ENCODE results near the gene LRP4.

LRP4 gene

GRCh38 chr11:46826310-46827044, 91.9 kb downstream of the LRP4 start:
- peak; percentile 48 for DNase-seq
- no peaks in the 10 kb centered on the region for H3K36me3 ChIP-seq (replicated peaks; ENCODE audit: insufficient read depth, low read length)
- H2AFZ ChIP-seq (ENCODE audit: low read length) = no peak overlapping the region
- peak overlapping the region; percentile 73 for H3K4me2 ChIP-seq (ENCODE audit: low read depth, low read length)
- no peaks in the 10 kb centered on the region for H3F3A ChIP-seq (ENCODE audit: insufficient read depth, low read length)
- peaks cover 98% of the 10 kb centered on the region for H3K79me2 ChIP-seq (ENCODE audit: low read length)
- peaks cover 24% of the 10 kb centered on the region; the same call in 1 of the 2 replicates for H4K20me1 ChIP-seq (ENCODE audit: insufficient read depth, low read length)
- no peaks in the 10 kb centered on the region for H3K9me2 ChIP-seq (replicated peaks; ENCODE audit: insufficient read depth, low read length)
- no peaks in the 10 kb centered on the region for H3K9me3 ChIP-seq (replicated peaks; ENCODE audit: insufficient read depth, low read length)
- no peaks in the 10 kb centered on the region for H3K27me3 ChIP-seq (replicated peaks; ENCODE audit: insufficient read depth, low read length)
- TF ChIP-seq EZH2 (optimal IDR thresholded peaks at IDR 0.05; ENCODE audit: low read depth, low read length) (no peak), CTCF (IDR thresholded peaks at IDR 0.05; ENCODE audit: low read length) (no peak), EZH2phosphoT487 (IDR thresholded peaks at IDR 0.05; ENCODE audit: low read length) (no peak)
- H3K9ac ChIP-seq (ENCODE audit: low read length) = peak overlapping the region; percentile 17; the same call in 1 of the 2 replicates
- H3K4me3 ChIP-seq (ENCODE audit: low read length) = peak overlapping the region; percentile 54
- no peak overlapping the region for H3K27ac ChIP-seq (ENCODE audit: low read length)
- H3K4me1 ChIP-seq (ENCODE audit: low read length) = peaks cover 5% of the 10 kb centered on the region; the same call in 1 of the 2 replicates

GRCh38 chr11:46808799-46809431, 109.4 kb downstream of the LRP4 start:
- TF ChIP-seq CTCF (IDR thresholded peaks at IDR 0.05; ENCODE audit: low read length) (peak; percentile 54), EZH2phosphoT487 (IDR thresholded peaks at IDR 0.05; ENCODE audit: low read length) (no peak), EZH2 (optimal IDR thresholded peaks at IDR 0.05; ENCODE audit: low read depth, low read length) (no peak)
- Histone ChIP-seq H3K4me1 (ENCODE audit: low read length) (peaks cover 3% of the 10 kb centered on the region; the same call in 1 of the 2 replicates), H3K36me3 (replicated peaks; ENCODE audit: insufficient read depth, low read length) (peaks cover 13% of the 10 kb centered on the region; the same call in 1 of the 2 replicates), H3F3A (ENCODE audit: insufficient read depth, low read length) (no peaks in the 10 kb centered on the region; the same call in 1 of the 2 replicates), H3K27me3 (replicated peaks; ENCODE audit: insufficient read depth, low read length) (no peaks in the 10 kb centered on the region), H3K79me2 (ENCODE audit: low read length) (peaks cover 18% of the 10 kb centered on the region), H3K4me2 (ENCODE audit: low read depth, low read length) (no peak overlapping the region), H3K9me2 (replicated peaks; ENCODE audit: insufficient read depth, low read length) (no peaks in the 10 kb centered on the region), H3K27ac (ENCODE audit: low read length) (no peak overlapping the region), H3K9ac (ENCODE audit: low read length) (no peak overlapping the region), H2AFZ (ENCODE audit: low read length) (no peak overlapping the region), H3K9me3 (replicated peaks; ENCODE audit: insufficient read depth, low read length) (no peaks in the 10 kb centered on the region), H4K20me1 (ENCODE audit: insufficient read depth, low read length) (no peaks in the 10 kb centered on the region; the same call in 1 of the 2 replicates), H3K4me3 (ENCODE audit: low read length) (no peak overlapping the region)
- peak; percentile 52 for DNase-seq
